Measurements from ENCODE around the gene C20orf204. TPM values are rescaled to one million over a fixed set of nuclear protein-coding genes. Genes with fewer than 3 reads are reported as not detected.
A peak's percentile ranks its signal among the peaks of the same experiment; 100 is the strongest.

Gene C20orf204
- total RNA-seq, 2 donors from 2014 or later, result 2.4 to 6.3 TPM

- Mint-ChIP-seq H3K4me3 (no peak overlapping the region), H3K4me1 (ENCODE audit: low read depth in 2 of 2) (peaks cover 2 to 5% of the 10 kb centered on the region in 2 donors), H3K36me3 (no peaks in the 10 kb centered on the region), H3K9me3 (no peaks in the 10 kb centered on the region), H3K27ac (no peak overlapping the region), H3K27me3 (peaks cover 7 to 13% of the 10 kb centered on the region in 2 donors)
- DNase-seq (ENCODE audit: low spot score) (no peak), ATAC-seq (no peak)
Observed at GRCh38 chr20:64041040-64041780, 5.2 kb downstream of the C20orf204 start.

- H3K27ac Mint-ChIP-seq, result no peak overlapping the region
- ATAC-seq (no peak), DNase-seq (ENCODE audit: low spot score) (no peak)
- no peak overlapping the region for H3K4me3 Mint-ChIP-seq
- peaks cover 2 to 5% of the 10 kb centered on the region in 2 donors for H3K4me1 Mint-ChIP-seq (ENCODE audit: low read depth in 2 of 2)
- no peaks in the 10 kb centered on the region for H3K36me3 Mint-ChIP-seq
- peaks cover 12 to 17% of the 10 kb centered on the region in 2 donors for H3K27me3 Mint-ChIP-seq
- no peaks in the 10 kb centered on the region for H3K9me3 Mint-ChIP-seq
Observed at GRCh38 chr20:64041781-64042053, 5.7 kb downstream of the C20orf204 start.

GRCh38 chr20:64042054-64042781 is 6.2 kb downstream of the C20orf204 start:
- ATAC-seq (no peak), DNase-seq (ENCODE audit: low spot score) (no peak)
- H3K36me3 Mint-ChIP-seq, result no peaks in the 10 kb centered on the region
- H3K4me3 Mint-ChIP-seq, result no peak overlapping the region
- peaks cover 17 to 21% of the 10 kb centered on the region in 2 donors for H3K27me3 Mint-ChIP-seq
- no peaks in the 10 kb centered on the region for H3K9me3 Mint-ChIP-seq
- no peak overlapping the region for H3K27ac Mint-ChIP-seq
- H3K4me1 Mint-ChIP-seq (ENCODE audit: low read depth in 2 of 2), result peaks cover 2 to 5% of the 10 kb centered on the region in 2 donors

GRCh38 chr20:64043768-64044167 is 7.8 kb downstream of the C20orf204 start:
- Mint-ChIP-seq H3K4me1 (ENCODE audit: low read depth in 2 of 2) (no peaks in the 10 kb centered on the region), H3K9me3 (no peaks in the 10 kb centered on the region), H3K36me3 (no peaks in the 10 kb centered on the region), H3K27ac (no peak overlapping the region), H3K27me3 (peaks cover 19 to 24% of the 10 kb centered on the region in 2 donors), H3K4me3 (no peak overlapping the region)
- DNase-seq (ENCODE audit: low spot score) (no peak), ATAC-seq (no peak)

GRCh38 chr20:64044484-64045247 is 8.7 kb downstream of the C20orf204 start:
- DNase-seq (ENCODE audit: low spot score) (no peak), ATAC-seq (no peak)
- H3K27ac Mint-ChIP-seq, result no peak overlapping the region
- H3K36me3 Mint-ChIP-seq, result no peaks in the 10 kb centered on the region
- no peak overlapping the region for H3K4me3 Mint-ChIP-seq
- H3K4me1 Mint-ChIP-seq (ENCODE audit: low read depth in 2 of 2), result no peaks in the 10 kb centered on the region
- H3K27me3 Mint-ChIP-seq, result peaks cover 19 to 24% of the 10 kb centered on the region in 2 donors
- no peaks in the 10 kb centered on the region for H3K9me3 Mint-ChIP-seq

- ATAC-seq (no peak), DNase-seq (ENCODE audit: low spot score) (no peak)
- Mint-ChIP-seq H3K36me3 (no peaks in the 10 kb centered on the region), H3K27ac (no peak overlapping the region), H3K27me3 (peaks cover 16 to 24% of the 10 kb centered on the region in 2 donors), H3K4me1 (ENCODE audit: low read depth in 2 of 2) (no peaks in the 10 kb centered on the region), H3K4me3 (no peak overlapping the region), H3K9me3 (no peaks in the 10 kb centered on the region)
Observed at GRCh38 chr20:64045346-64046011, 9.5 kb downstream of the C20orf204 start.

- Mint-ChIP-seq H3K36me3 (no peaks in the 10 kb centered on the region), H3K4me1 (ENCODE audit: low read depth in 2 of 2) (no peaks in the 10 kb centered on the region), H3K4me3 (no peak overlapping the region), H3K27me3 (peaks cover 15 to 24% of the 10 kb centered on the region in 2 donors), H3K9me3 (no peaks in the 10 kb centered on the region), H3K27ac (no peak overlapping the region)
- no peak for ATAC-seq
- DNase-seq (ENCODE audit: low spot score), result no peak
Observed at GRCh38 chr20:64047046-64047389, 11.0 kb downstream of the C20orf204 start.

GRCh38 chr20:64047968-64048401 is 12.0 kb downstream of the C20orf204 start:
- ATAC-seq (no peak), DNase-seq (ENCODE audit: low spot score) (no peak)
- no peaks in the 10 kb centered on the region for H3K9me3 Mint-ChIP-seq
- H3K27me3 Mint-ChIP-seq, result peaks cover 16 to 24% of the 10 kb centered on the region in 2 donors
- no peak overlapping the region for H3K4me3 Mint-ChIP-seq
- no peak overlapping the region for H3K27ac Mint-ChIP-seq
- no peaks in the 10 kb centered on the region for H3K4me1 Mint-ChIP-seq (ENCODE audit: low read depth in 2 of 2)
- H3K36me3 Mint-ChIP-seq, result no peaks in the 10 kb centered on the region

GRCh38 chr20:64048402-64049044 is 12.5 kb downstream of the C20orf204 start:
- Mint-ChIP-seq H3K27ac (no peak overlapping the region), H3K36me3 (no peaks in the 10 kb centered on the region), H3K4me1 (ENCODE audit: low read depth in 2 of 2) (no peaks in the 10 kb centered on the region), H3K4me3 (no peak overlapping the region), H3K27me3 (peaks cover 21 to 24% of the 10 kb centered on the region in 2 donors), H3K9me3 (no peaks in the 10 kb centered on the region)
- ATAC-seq, result no peak
- DNase-seq (ENCODE audit: low spot score), result no peak

- no peaks in the 10 kb centered on the region for H3K9me3 Mint-ChIP-seq
- peaks cover 23 to 24% of the 10 kb centered on the region in 2 donors for H3K27me3 Mint-ChIP-seq
- H3K4me1 Mint-ChIP-seq (ENCODE audit: low read depth in 2 of 2), result no peaks in the 10 kb centered on the region
- no peaks in the 10 kb centered on the region for H3K36me3 Mint-ChIP-seq
- no peak within 1 kb of the TSS for H3K27ac Mint-ChIP-seq
- H3K4me3 Mint-ChIP-seq, result no peak within 1 kb of the TSS
- no peak for DNase-seq (ENCODE audit: low spot score)
- ATAC-seq, result peak; percentile 41 to 55
Observed at GRCh38 chr20:64049060-64049877, 13.3 kb downstream of the C20orf204 start, which contains the start of gene SOX18. Gene SOX18 (minus strand): TSS chr20:64049639. CDS start chr20:64049516, 123 bp downstream.

- Mint-ChIP-seq H3K4me1 (ENCODE audit: low read depth in 2 of 2) (no peaks in the 10 kb centered on the region), H3K4me3 (no peak overlapping the region), H3K9me3 (no peaks in the 10 kb centered on the region), H3K27me3 (peaks cover 23 to 24% of the 10 kb centered on the region in 2 donors), H3K27ac (no peak overlapping the region), H3K36me3 (no peaks in the 10 kb centered on the region)
- no peak for ATAC-seq
- no peak for DNase-seq (ENCODE audit: low spot score)
Observed at GRCh38 chr20:64049878-64050260, 13.9 kb downstream of the C20orf204 start.

GRCh38 chr20:64050261-64051032 is 14.5 kb downstream of the C20orf204 start:
- Mint-ChIP-seq H3K4me1 (ENCODE audit: low read depth in 2 of 2) (peaks cover 0 to 3% of the 10 kb centered on the region in 2 donors), H3K4me3 (no peak overlapping the region), H3K27me3 (peaks cover 23 to 24% of the 10 kb centered on the region in 2 donors), H3K9me3 (no peaks in the 10 kb centered on the region), H3K27ac (no peak overlapping the region), H3K36me3 (no peaks in the 10 kb centered on the region)
- DNase-seq (ENCODE audit: low spot score), result no peak
- no peak for ATAC-seq
